RWPE2 (cell line): ENCODE measurements around the gene MARK3.

Experiments used
- ATAC-seq: fragments of 200-7000 bp; cut with Tn5 transposase; 3 replicates; pipeline ENCODE4 v1.9.1; 2021; ENCODE audit warnings: low read depth
- DNase-seq: peaks from one replicate; pipeline ENCODE4 v3.0.0-alpha.2; 2020; ENCODE audit warnings: low spot score
- H3K27ac ChIP-seq: fragments of 450-650 bp; 2 replicates; pipeline ENCODE4 v1.5.1; 2017; ENCODE audit warnings: mild to moderate bottlenecking; ENCODE audit not compliant: poor library complexity, severe bottlenecking
- H3K27me3 ChIP-seq: fragments of 250-450 bp; sonication (Bioruptor Pico); 2 replicates; pipeline ENCODE4 v1.5.1; 2021; ENCODE audit warnings: mild to moderate bottlenecking, moderate library complexity; ENCODE audit not compliant: insufficient read depth, poor library complexity, severe bottlenecking
- H3K36me3 ChIP-seq: fragments of 250-450 bp; sonication (Bioruptor Pico); 2 replicates; pipeline ENCODE4 v1.5.1; 2020; ENCODE audit warnings: low read depth, mild to moderate bottlenecking, moderate library complexity
- H3K4me1 ChIP-seq: fragments of 250-450 bp; sonication (Bioruptor Pico); 2 replicates; pipeline ENCODE4 v1.5.1; 2021; ENCODE audit warnings: mild to moderate bottlenecking, moderate library complexity; ENCODE audit not compliant: insufficient read depth, poor library complexity, severe bottlenecking
- H3K4me3 ChIP-seq: fragments of 250-450 bp; sonication (Bioruptor Pico); 2 replicates; pipeline ENCODE4 v1.5.1; 2021; ENCODE audit warnings: mild to moderate bottlenecking, moderate library complexity; ENCODE audit not compliant: severe bottlenecking
- H3K9me3 ChIP-seq: fragments of 250-450 bp; sonication (Bioruptor Pico); 2 replicates; pipeline ENCODE4 v1.5.1; 2021; ENCODE audit warnings: mild to moderate bottlenecking, moderate library complexity; ENCODE audit not compliant: severe bottlenecking
- TF ChIP-seq, protein P1 (sequence below): fragments of 450-650 bp; IDR thresholded peaks from one replicate; pipeline ENCODE4 v1.5.1; 2017; ENCODE audit warnings: mild to moderate bottlenecking, moderate library complexity; ENCODE audit not compliant: poor library complexity, severe bottlenecking

Gene MARK3

DNA sequence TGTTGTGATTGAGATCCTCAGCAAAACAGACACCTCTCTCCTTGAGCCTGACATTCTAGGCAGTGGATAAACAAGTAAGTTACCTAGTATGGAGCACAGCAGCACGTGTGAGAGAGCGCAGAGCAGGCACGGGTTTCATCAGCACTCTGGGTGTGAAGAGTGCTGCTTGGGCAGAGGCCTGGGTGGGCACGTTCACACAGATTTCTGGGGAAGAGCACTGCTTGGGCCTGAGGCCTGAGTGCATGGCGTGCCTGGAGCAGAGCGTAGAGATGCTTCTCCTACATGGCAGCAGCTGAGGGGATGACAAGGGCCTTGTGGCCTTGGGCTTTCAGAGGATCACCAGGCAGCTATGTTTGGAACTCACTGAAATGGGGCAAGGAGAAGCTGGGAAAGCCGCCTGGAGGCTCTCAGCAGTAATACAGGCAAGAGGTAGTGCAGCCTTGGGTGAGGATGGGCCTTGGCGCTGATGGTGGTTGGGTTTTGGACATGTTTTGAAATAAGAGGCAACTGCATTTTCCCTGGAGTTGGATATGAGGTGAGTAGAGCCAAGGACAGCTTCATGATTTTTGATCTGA is 119.9 kb downstream of the MARK3 start:
- Histone ChIP-seq H3K4me3 (no peak overlapping the region), H3K4me1 (no peaks in the 10 kb centered on the region), H3K9me3 (no peaks in the 10 kb centered on the region), H3K27me3 (no peaks in the 10 kb centered on the region), H3K27ac (no peak overlapping the region), H3K36me3 (peaks cover 91% of the 10 kb centered on the region)
- DNase-seq (no peak), ATAC-seq (peak; percentile 44; the same call in 1 of the 3 replicates)
- TF ChIP-seq, protein P1, sequence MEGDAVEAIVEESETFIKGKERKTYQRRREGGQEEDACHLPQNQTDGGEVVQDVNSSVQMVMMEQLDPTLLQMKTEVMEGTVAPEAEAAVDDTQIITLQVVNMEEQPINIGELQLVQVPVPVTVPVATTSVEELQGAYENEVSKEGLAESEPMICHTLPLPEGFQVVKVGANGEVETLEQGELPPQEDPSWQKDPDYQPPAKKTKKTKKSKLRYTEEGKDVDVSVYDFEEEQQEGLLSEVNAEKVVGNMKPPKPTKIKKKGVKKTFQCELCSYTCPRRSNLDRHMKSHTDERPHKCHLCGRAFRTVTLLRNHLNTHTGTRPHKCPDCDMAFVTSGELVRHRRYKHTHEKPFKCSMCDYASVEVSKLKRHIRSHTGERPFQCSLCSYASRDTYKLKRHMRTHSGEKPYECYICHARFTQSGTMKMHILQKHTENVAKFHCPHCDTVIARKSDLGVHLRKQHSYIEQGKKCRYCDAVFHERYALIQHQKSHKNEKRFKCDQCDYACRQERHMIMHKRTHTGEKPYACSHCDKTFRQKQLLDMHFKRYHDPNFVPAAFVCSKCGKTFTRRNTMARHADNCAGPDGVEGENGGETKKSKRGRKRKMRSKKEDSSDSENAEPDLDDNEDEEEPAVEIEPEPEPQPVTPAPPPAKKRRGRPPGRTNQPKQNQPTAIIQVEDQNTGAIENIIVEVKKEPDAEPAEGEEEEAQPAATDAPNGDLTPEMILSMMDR, result no peak

DNA sequence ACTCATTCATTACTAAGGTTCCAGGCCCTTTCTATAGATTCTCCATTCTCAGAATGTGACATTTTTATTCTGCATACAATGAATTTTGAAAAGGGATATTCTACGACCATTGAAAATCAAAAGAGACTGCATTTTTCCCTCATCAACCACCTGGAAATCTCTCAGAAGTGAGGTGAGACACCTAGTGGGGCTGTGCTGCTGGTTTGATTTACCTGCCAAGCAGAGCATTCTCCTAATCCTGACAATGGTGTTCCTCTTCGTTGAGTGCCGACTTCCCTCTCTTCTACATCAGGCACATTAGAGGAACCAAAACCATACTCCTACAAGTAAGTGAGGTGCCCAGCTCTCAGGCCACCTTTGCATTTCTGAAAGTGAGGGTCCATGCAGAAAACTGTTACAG is 122.5 kb downstream of the MARK3 start:
- H3K36me3 ChIP-seq, result peaks cover 77% of the 10 kb centered on the region

DNA sequence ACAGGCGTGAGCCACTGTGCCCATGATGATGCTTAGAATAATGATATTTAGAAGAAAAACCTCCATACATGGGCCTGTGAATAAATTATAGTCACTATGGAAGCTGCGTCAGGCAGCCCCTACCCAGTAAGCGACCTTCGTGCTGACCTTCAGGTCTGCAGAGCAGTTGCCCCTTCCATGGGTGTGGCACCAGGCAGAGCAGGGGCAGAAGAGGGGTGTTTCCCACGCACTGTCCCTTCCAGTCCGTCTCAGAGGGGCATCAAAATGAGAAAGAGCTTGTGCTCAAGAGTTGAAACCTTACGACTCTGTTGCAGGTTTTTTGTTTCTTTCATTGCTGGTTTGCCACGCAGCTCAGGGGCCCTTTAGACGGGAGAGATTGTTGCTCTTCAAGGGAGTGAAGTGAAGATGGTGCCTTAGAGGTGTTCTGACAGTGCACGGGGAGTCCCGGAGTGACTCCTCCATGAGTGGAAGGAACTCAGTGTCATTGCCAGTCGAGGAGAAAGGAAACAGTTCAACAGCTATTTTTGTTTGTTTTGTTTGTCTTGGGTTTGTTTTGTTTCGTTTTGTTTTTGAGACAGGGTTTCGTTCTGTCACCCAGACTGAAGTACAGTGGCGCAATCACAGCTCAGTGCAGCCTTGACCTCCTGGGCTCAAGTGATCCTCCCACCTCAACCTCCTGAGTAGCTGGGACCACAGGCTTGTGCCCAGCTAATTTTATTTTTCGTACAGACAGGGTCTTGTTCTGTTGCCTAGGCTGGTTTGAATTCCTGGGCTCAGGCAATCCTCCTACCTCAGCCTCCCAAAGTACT is 123.5 kb downstream of the MARK3 start:
- Histone ChIP-seq H3K4me1 (peaks cover 16% of the 10 kb centered on the region), H3K27ac (no peak overlapping the region), H3K4me3 (no peak overlapping the region), H3K36me3 (peaks cover 67% of the 10 kb centered on the region), H3K9me3 (no peaks in the 10 kb centered on the region), H3K27me3 (no peaks in the 10 kb centered on the region)
- TF ChIP-seq, protein P1, result no peak
- DNase-seq (no peak), ATAC-seq (no peak)

More for the DNA sequence above, 122.5 kb downstream of the MARK3 start:
- H3K27me3 ChIP-seq, result no peaks in the 10 kb centered on the region
- no peak overlapping the region for H3K4me3 ChIP-seq
- H3K9me3 ChIP-seq, result no peaks in the 10 kb centered on the region
- no peak overlapping the region for H3K27ac ChIP-seq
- ATAC-seq (no peak), DNase-seq (no peak)
- peaks cover 6% of the 10 kb centered on the region for H3K4me1 ChIP-seq
- TF ChIP-seq, protein P1, result no peak

DNA sequence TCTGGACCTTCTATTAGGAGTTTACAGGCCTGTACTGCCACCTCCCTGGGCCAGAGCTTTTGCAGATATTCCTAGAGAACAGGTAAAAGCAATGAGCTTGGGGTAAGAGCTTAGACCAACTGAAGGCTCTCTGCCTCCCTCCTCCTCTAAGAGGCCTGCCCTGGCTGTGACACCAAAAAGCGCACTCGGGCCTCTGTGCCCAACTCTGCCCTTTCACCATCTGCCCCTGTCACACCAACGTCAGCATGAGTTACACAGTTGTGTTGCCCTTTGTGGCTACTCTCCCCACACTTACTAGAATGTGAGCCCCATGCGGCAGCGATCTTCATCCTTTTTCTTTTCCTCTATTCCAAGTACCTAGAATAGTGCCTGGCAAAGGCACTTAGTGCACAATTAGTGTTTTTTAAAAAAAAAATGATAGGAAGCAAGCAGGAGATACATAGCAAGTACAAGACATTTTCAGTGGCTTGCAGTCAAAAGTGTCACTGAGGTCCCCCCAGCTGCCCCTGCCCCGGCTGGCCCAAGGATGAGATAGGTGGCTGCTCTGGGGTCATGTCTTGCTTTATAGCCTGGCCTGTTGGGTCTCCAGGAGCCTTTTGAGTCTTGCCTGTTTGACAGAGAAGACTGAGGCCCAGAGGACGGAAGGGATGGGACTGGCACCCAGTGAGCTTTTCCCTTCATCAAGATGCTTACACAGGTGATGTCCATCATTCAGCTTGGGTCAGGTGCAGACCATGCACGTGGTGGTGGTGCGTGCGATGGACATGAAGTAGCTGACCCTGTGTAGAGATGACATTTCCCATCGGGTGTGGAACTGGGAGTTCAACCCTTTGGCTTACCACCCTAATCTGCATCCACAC is 124.9 kb downstream of the MARK3 start:
- TF ChIP-seq, protein P1, result no peak
- no peak overlapping the region for H3K27ac ChIP-seq
- H3K4me3 ChIP-seq, result no peak overlapping the region
- no peak for DNase-seq
- peaks cover 18% of the 10 kb centered on the region for H3K4me1 ChIP-seq
- H3K27me3 ChIP-seq, result no peaks in the 10 kb centered on the region
- no peak for ATAC-seq
- no peaks in the 10 kb centered on the region for H3K9me3 ChIP-seq
- H3K36me3 ChIP-seq, result peaks cover 54% of the 10 kb centered on the region
